GM23338 (cell line): Measurements from ENCODE around the gene OR4D1. TPM values are rescaled to one million over a fixed set of nuclear protein-coding genes. Genes with fewer than 3 reads are reported as not detected.
"Not testable (repeated sequence)": the region's sequence is repeated elsewhere in the genome, so short reads cannot be mapped to it uniquely, and the experiment has no call there.

ENCODE experiments used
- ATAC-seq: fragments of 200-7000 bp; cut with Tn5 transposase; 3 replicates; pipeline ENCODE4 v1.9.1; 2020
- DNase-seq: peaks from one replicate; pipeline ENCODE4 v3.0.0-alpha.2; 2015; ENCODE audit warnings: low spot score
- H2AFZ ChIP-seq: fragments of 200-600 bp; sonication (generic); 2 replicates; pipeline ENCODE4 v1.8.0; 2016; ENCODE audit warnings: antibody characterized with exemption, mild to moderate bottlenecking, moderate library complexity
- H3F3A ChIP-seq: fragments of 200-600 bp; sonication (generic); replicated peaks from 2 replicates; pipeline ENCODE4 v1.8.0; 2017; ENCODE audit warnings: antibody characterized with exemption, mixed run types, low read depth
- H3K27ac ChIP-seq: fragments of 200-600 bp; sonication (generic); 2 replicates; pipeline ENCODE4 v1.6.1; 2016; ENCODE audit warnings: low read depth
- H3K27me3 ChIP-seq: fragments of 200-600 bp; sonication (generic); 2 replicates; pipeline ENCODE4 v1.8.0; 2016; ENCODE audit warnings: mild to moderate bottlenecking, mixed run types, moderate library complexity; ENCODE audit not compliant: insufficient read depth
- H3K36me3 ChIP-seq: fragments of 200-600 bp; sonication (generic); 2 replicates; pipeline ENCODE4 v1.8.0; 2016; ENCODE audit warnings: mild to moderate bottlenecking; ENCODE audit not compliant: insufficient read depth
- H3K4me1 ChIP-seq: fragments of 200-600 bp; sonication (generic); 2 replicates; pipeline ENCODE4 v1.8.0; 2016; ENCODE audit warnings: mild to moderate bottlenecking, moderate library complexity; ENCODE audit not compliant: insufficient read depth
- H3K4me2 ChIP-seq: fragments of 200-600 bp; sonication (generic); 2 replicates; pipeline ENCODE4 v1.7.1; 2017; ENCODE audit warnings: mixed run types
- H3K4me3 ChIP-seq: fragments of 200-600 bp; sonication (generic); 2 replicates; pipeline ENCODE4 v1.6.1; 2016; ENCODE audit warnings: mixed run types
- H3K79me2 ChIP-seq: fragments of 200-600 bp; sonication (generic); replicated peaks from 2 replicates; pipeline ENCODE4 v1.8.0; 2017; ENCODE audit warnings: mild to moderate bottlenecking; ENCODE audit not compliant: insufficient read depth
- H3K9me2 ChIP-seq: fragments of 200-600 bp; sonication (generic); 2 replicates; pipeline ENCODE4 v1.8.0; 2017; ENCODE audit not compliant: insufficient read depth
- H4K20me1 ChIP-seq: fragments of 200-600 bp; sonication (generic); replicated peaks from 2 replicates; pipeline ENCODE4 v1.8.0; 2017; ENCODE audit warnings: mild to moderate bottlenecking; ENCODE audit not compliant: insufficient read depth
- H3K27ac Mint-ChIP-seq: 2 replicates; pipeline ENCODE4 v1.8.0; 2020; ENCODE audit warnings: inconsistent platforms, mild to moderate bottlenecking, moderate library complexity, mixed read lengths
- H3K27me3 Mint-ChIP-seq: 3 replicates; pipeline ENCODE4 v1.8.0; 2022; ENCODE audit warnings: low read depth, mild to moderate bottlenecking, moderate library complexity, mixed read lengths, inconsistent platforms; ENCODE audit not compliant: insufficient read depth, poor library complexity
- H3K36me3 Mint-ChIP-seq: 3 replicates; pipeline ENCODE4 v1.8.0; 2021; ENCODE audit warnings: low read depth, mild to moderate bottlenecking, inconsistent platforms, moderate library complexity, mixed read lengths
- H3K4me1 Mint-ChIP-seq: 3 replicates; pipeline ENCODE4 v1.8.0; 2020; ENCODE audit warnings: mild to moderate bottlenecking, inconsistent platforms, mixed read lengths
- H3K4me3 Mint-ChIP-seq: 3 replicates; pipeline ENCODE4 v1.8.0; 2021; ENCODE audit warnings: moderate library complexity, mild to moderate bottlenecking, inconsistent platforms, mixed read lengths
- H3K9me3 Mint-ChIP-seq: 3 replicates; pipeline ENCODE4 v1.8.0; 2020; ENCODE audit warnings: moderate library complexity, mild to moderate bottlenecking, inconsistent platforms, mixed read lengths
- CREB1 ChIP-seq: fragments of 250-450 bp; sonication (Bioruptor Pico); IDR thresholded peaks from 2 replicates; pipeline ENCODE4 v1.5.0; 2020; ENCODE audit warnings: low read depth, mild to moderate bottlenecking, moderate library complexity
- CTCF ChIP-seq, 2 experiments: fragments of 200-600 bp in 1 of 2; sonication (generic) in 1 of 2; conservative IDR thresholded peaks; 2 replicates each; pipeline versions ENCODE4 v1.5.1 to v1.6.1; 2016 to 2017; ENCODE audit warnings: antibody characterized with exemption in 2 of 2, low read depth in 2 of 2, mild to moderate bottlenecking in 2 of 2, moderate library complexity in 1 of 2
- ETS1 ChIP-seq: IDR thresholded peaks from 2 replicates; pipeline ENCODE4 v1.6.1; 2016; ENCODE audit warnings: antibody characterized with exemption
- EZH2 ChIP-seq: fragments of 200-600 bp; sonication (generic); IDR thresholded peaks from one replicate; pipeline ENCODE4 v1.8.0; 2017; ENCODE audit warnings: antibody characterized with exemption, mild to moderate bottlenecking, low read depth; ENCODE audit not compliant: unreplicated experiment
- EZH2phosphoT487 ChIP-seq: fragments of 200-600 bp; sonication (generic); IDR thresholded peaks from one replicate; pipeline ENCODE4 v1.8.1; 2018; ENCODE audit warnings: antibody characterized with exemption; ENCODE audit not compliant: unreplicated experiment
- JUNB ChIP-seq: IDR thresholded peaks from one replicate; pipeline ENCODE4 v1.6.1; 2016; ENCODE audit warnings: antibody characterized with exemption; ENCODE audit not compliant: unreplicated experiment
- NANOG ChIP-seq: IDR thresholded peaks from 2 replicates; pipeline ENCODE4 v1.6.1; 2016; ENCODE audit warnings: antibody characterized with exemption, borderline replicate concordance
- POLR2AphosphoS5 ChIP-seq: IDR thresholded peaks from 2 replicates; pipeline ENCODE4 v1.6.1; 2016; ENCODE audit warnings: antibody characterized with exemption, low read depth
- STAT1 ChIP-seq: IDR thresholded peaks from one replicate; pipeline ENCODE4 v1.6.1; 2016; ENCODE audit warnings: antibody characterized with exemption; ENCODE audit not compliant: unreplicated experiment
- ZNF114 ChIP-seq: fragments of 250-450 bp; sonication (Bioruptor Pico); IDR thresholded peaks from 2 replicates; pipeline ENCODE4 v1.5.0; 2020; ENCODE audit warnings: mild to moderate bottlenecking, moderate library complexity
- ZNF331 ChIP-seq: fragments of 250-450 bp; sonication (Bioruptor Pico); IDR thresholded peaks from 2 replicates; pipeline ENCODE4 v1.5.0; 2020; ENCODE audit warnings: low read depth, mild to moderate bottlenecking, moderate library complexity
- polyA plus RNA-seq: library from polyadenylated mRNA; unstranded; fragments of >200 nt; fragmentation: Nextera tagmentation; extraction: Ambion mirVana; gene quantifications from 2 replicates; pipeline ENCODE4 v1.2.1, GENCODE V29; 2016
- total RNA-seq: library from RNA; depleted of rRNA; stranded (reverse); fragments of >200 nt; shearing (Covaris generic); gene quantifications from 2 replicates; pipeline ENCODE4 v1.2.3, GENCODE V29; 2014
- TF ChIP-seq, protein P1 (sequence below): IDR thresholded peaks from one replicate; pipeline ENCODE4 v1.6.1; 2018; ENCODE audit warnings: antibody characterized with exemption; ENCODE audit not compliant: unreplicated experiment

Gene OR4D1
- total and polyA plus RNA-seq, 2 experiments from 2014 or later = 0.10 to 0.50 TPM

GRCh38 chr17:58143335-58143734 is 4.8 kb upstream of the OR4D1 start:
- not testable (repeated sequence) for H3K4me3 Mint-ChIP-seq, H3K9me2 ChIP-seq, H3K4me3 ChIP-seq, H3K36me3 ChIP-seq, H3K4me1 Mint-ChIP-seq, H2AFZ ChIP-seq, DNase-seq, H3K79me2 ChIP-seq, H3K36me3 Mint-ChIP-seq, H3K4me1 ChIP-seq, H3F3A ChIP-seq, H3K27ac ChIP-seq, H3K27ac Mint-ChIP-seq, H4K20me1 ChIP-seq, ATAC-seq, H3K4me2 ChIP-seq, H3K27me3 Mint-ChIP-seq, H3K27me3 ChIP-seq
- peaks cover 27% of the 10 kb centered on the region for H3K9me3 Mint-ChIP-seq

DNA sequence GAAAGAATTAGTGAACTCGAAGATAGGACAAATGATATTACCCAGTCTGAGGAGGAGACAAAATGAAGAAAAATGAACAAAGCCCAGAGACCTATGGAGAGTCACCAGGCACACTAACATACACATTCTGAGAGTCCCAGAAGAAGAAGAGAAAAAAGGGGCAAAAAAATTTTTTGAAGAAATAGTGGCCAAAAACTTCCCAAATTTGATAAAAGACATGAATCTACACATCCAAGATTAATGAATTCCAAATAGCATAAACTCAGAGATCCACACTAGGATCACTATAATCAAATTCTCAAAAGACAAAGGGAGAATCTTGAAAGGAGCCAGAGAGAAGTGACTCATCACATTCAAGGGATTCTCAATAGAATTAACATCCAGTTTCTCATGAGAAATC is 3.4 kb upstream of the OR4D1 start:
- Mint-ChIP-seq H3K9me3 (peaks cover 27% of the 10 kb centered on the region), H3K27me3 (peaks cover 3% of the 10 kb centered on the region), H3K4me1 (peaks cover 3% of the 10 kb centered on the region; the same call in 2 of the 3 replicates), H3K36me3 (peaks cover 4% of the 10 kb centered on the region; the same call in 2 of the 3 replicates), H3K4me3 (no peak overlapping the region), H3K27ac (no peak overlapping the region)
- Histone ChIP-seq H3F3A (no peaks in the 10 kb centered on the region), H3K4me1 (no peaks in the 10 kb centered on the region), H3K36me3 (no peaks in the 10 kb centered on the region), H2AFZ (no peak overlapping the region), H3K9me2 (no peaks in the 10 kb centered on the region), H3K4me3 (no peak overlapping the region), H3K27me3 (no peaks in the 10 kb centered on the region), H3K4me2 (no peak overlapping the region), H3K27ac (no peak overlapping the region), H3K79me2 (no peaks in the 10 kb centered on the region), H4K20me1 (no peaks in the 10 kb centered on the region)
- ATAC-seq (no peak), DNase-seq (no peak)
- TF ChIP-seq CREB1 (no peak), CTCF (conservative IDR thresholded peaks at IDR 0.05; ENCODE audit: low read depth in 2 of 2) (no peak), ZNF331 (no peak), ETS1 (no peak), POLR2AphosphoS5 (no peak), ZNF114 (CRISPR knock-in tag) (no peak), EZH2phosphoT487 (no peak), STAT1 (no peak), EZH2 (no peak), NANOG (no peak), JUNB (no peak)
- TF ChIP-seq, protein P1, sequence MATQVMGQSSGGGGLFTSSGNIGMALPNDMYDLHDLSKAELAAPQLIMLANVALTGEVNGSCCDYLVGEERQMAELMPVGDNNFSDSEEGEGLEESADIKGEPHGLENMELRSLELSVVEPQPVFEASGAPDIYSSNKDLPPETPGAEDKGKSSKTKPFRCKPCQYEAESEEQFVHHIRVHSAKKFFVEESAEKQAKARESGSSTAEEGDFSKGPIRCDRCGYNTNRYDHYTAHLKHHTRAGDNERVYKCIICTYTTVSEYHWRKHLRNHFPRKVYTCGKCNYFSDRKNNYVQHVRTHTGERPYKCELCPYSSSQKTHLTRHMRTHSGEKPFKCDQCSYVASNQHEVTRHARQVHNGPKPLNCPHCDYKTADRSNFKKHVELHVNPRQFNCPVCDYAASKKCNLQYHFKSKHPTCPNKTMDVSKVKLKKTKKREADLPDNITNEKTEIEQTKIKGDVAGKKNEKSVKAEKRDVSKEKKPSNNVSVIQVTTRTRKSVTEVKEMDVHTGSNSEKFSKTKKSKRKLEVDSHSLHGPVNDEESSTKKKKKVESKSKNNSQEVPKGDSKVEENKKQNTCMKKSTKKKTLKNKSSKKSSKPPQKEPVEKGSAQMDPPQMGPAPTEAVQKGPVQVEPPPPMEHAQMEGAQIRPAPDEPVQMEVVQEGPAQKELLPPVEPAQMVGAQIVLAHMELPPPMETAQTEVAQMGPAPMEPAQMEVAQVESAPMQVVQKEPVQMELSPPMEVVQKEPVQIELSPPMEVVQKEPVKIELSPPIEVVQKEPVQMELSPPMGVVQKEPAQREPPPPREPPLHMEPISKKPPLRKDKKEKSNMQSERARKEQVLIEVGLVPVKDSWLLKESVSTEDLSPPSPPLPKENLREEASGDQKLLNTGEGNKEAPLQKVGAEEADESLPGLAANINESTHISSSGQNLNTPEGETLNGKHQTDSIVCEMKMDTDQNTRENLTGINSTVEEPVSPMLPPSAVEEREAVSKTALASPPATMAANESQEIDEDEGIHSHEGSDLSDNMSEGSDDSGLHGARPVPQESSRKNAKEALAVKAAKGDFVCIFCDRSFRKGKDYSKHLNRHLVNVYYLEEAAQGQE = no peak
